Stimulated activated naive B cell treated with anti-CD40 and anti-IgM and Interleukin-4, amounts not matched to agents 10 μg/mL and 1 μg/mL and 100 μg/mL, for 72 hours (primary cell): ENCODE measurements around the gene NUP205.

ENCODE experiments used
- ATAC-seq, 2 donors: fragments of 150-1000 bp; cut with Tn5 transposase; replicated peaks; 2 replicates each; pipeline ENCODE4 v1.10.0; 2021; ENCODE audit warnings: moderate library complexity in 1 of 2
- DNase-seq: peaks from one replicate; pipeline ENCODE4 v3.0.0; 2021
- H3K27ac Mint-ChIP-seq: one replicate; pipeline ENCODE4 v1.8.0; 2022; ENCODE audit warnings: mild to moderate bottlenecking, mixed read lengths
- H3K27me3 Mint-ChIP-seq, 2 donors: one replicate each; pipeline ENCODE4 v1.8.0; 2022; ENCODE audit warnings: mixed read lengths in 2 of 2
- H3K36me3 Mint-ChIP-seq, 2 donors: one replicate each; pipeline ENCODE4 v1.8.0; 2022; ENCODE audit warnings: mixed read lengths in 2 of 2, mild to moderate bottlenecking in 1 of 2
- H3K4me1 Mint-ChIP-seq, 2 donors: one replicate each; pipeline ENCODE4 v1.8.0; 2022; ENCODE audit warnings: mixed read lengths in 2 of 2, mild to moderate bottlenecking in 1 of 2
- H3K4me3 Mint-ChIP-seq, 2 donors: one replicate each; pipeline ENCODE4 v1.8.0; 2022; ENCODE audit warnings: mild to moderate bottlenecking in 2 of 2, mixed read lengths in 2 of 2, moderate library complexity in 1 of 2
- H3K9me3 Mint-ChIP-seq, 2 donors: one replicate each; pipeline ENCODE4 v1.8.0; 2022; ENCODE audit warnings: mixed read lengths in 2 of 2, mild to moderate bottlenecking in 1 of 2

Gene NUP205

DNA sequence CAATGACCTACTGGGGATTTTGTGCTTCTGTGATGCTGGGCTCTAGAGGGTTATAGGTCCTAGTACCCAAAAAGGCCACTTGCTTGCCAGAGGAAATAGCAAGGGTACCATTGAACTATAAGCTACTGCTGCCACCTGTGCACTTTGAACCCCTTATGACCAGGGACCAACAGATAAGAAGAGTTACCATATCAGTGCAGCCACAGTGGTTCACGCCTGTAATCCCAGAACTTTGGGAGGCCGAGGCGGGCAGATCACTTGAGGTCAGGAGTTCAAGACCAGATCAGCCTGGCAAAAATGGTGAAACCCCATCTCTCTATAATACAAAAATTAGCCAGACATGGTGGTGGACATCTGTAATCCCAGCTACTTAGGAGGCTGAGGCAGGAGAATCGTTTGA lies 32.3 kb upstream of the NUP205 start:
- H3K4me1 Mint-ChIP-seq, result no peaks in the 10 kb centered on the region
- DNase-seq (no peak), ATAC-seq (no peak)
- no peak overlapping the region for H3K27ac Mint-ChIP-seq
- peaks cover 1 to 4% of the 10 kb centered on the region in 2 donors for H3K9me3 Mint-ChIP-seq
- H3K4me3 Mint-ChIP-seq, result no peak overlapping the region
- peaks cover 4 to 15% of the 10 kb centered on the region in 2 donors for H3K27me3 Mint-ChIP-seq
- H3K36me3 Mint-ChIP-seq, result peaks cover 0 to 3% of the 10 kb centered on the region in 2 donors

DNA sequence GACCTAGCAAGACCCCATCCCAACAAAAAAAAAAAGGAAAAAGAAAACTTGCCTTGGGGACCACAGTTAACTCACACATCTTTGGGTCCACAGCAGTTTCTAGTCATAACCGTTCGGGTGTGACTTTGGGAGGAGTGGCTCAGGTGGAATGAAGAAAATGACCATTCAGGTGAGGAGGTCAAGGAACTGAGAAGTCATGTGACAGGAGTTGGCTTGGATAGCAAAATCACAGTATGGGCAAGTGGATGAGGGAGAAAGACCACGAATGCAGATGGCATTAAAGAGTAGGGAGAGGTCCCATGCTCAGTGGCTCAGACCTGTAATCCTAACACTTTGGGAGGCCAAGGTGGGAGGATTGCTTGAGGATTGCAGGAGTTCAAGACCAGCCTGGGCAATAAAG lies 30.7 kb upstream of the NUP205 start:
- H3K9me3 Mint-ChIP-seq, result peaks cover under 1 to 4% of the 10 kb centered on the region in 2 donors
- peaks cover 4 to 15% of the 10 kb centered on the region in 2 donors for H3K27me3 Mint-ChIP-seq
- no peak overlapping the region for H3K4me3 Mint-ChIP-seq
- H3K36me3 Mint-ChIP-seq, result peaks cover 0 to 3% of the 10 kb centered on the region in 2 donors
- no peaks in the 10 kb centered on the region for H3K4me1 Mint-ChIP-seq
- no peak overlapping the region for H3K27ac Mint-ChIP-seq
- ATAC-seq, result no peak
- no peak for DNase-seq

- Mint-ChIP-seq H3K27ac (no peak overlapping the region), H3K36me3 (no peaks in the 10 kb centered on the region), H3K4me3 (no peak overlapping the region), H3K4me1 (no peaks in the 10 kb centered on the region), H3K27me3 (no peaks in the 10 kb centered on the region), H3K9me3 (no peaks in the 10 kb centered on the region)
- ATAC-seq (no peak), DNase-seq (no peak)
Observed at GRCh38 chr7:135536150-135536549, 21.6 kb upstream of the NUP205 start.

GRCh38 chr7:135537453-135537852 lies 20.3 kb upstream of the NUP205 start:
- no peak for DNase-seq
- ATAC-seq, result no peak
- Mint-ChIP-seq H3K27ac (no peak overlapping the region), H3K36me3 (no peaks in the 10 kb centered on the region), H3K4me3 (no peak overlapping the region), H3K9me3 (no peaks in the 10 kb centered on the region), H3K27me3 (no peaks in the 10 kb centered on the region), H3K4me1 (no peaks in the 10 kb centered on the region)

DNA sequence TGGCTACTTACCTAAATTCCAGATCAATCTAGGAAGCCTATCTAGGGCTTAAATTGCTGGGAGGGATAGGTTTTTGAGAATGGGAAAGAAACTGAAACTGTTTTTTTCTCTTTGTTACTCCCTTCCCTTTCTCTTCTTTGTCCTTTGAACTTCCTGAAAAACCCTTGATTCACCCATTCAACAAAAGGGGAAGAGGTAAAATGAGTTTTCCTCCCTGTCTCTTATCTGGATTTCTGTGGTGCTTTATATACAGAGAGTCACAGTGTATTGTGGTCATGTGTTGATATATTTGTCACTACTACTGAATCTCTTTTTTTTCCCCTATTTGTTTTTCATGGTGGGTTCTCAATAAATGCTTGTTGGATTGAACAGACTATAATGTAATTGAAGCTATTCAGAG lies 19.8 kb upstream of the NUP205 start:
- no peak overlapping the region for H3K27ac Mint-ChIP-seq
- no peaks in the 10 kb centered on the region for H3K9me3 Mint-ChIP-seq
- H3K36me3 Mint-ChIP-seq, result no peaks in the 10 kb centered on the region
- H3K4me3 Mint-ChIP-seq, result no peak overlapping the region
- DNase-seq, result no peak
- no peak for ATAC-seq
- H3K27me3 Mint-ChIP-seq, result no peaks in the 10 kb centered on the region
- H3K4me1 Mint-ChIP-seq, result no peaks in the 10 kb centered on the region

DNA sequence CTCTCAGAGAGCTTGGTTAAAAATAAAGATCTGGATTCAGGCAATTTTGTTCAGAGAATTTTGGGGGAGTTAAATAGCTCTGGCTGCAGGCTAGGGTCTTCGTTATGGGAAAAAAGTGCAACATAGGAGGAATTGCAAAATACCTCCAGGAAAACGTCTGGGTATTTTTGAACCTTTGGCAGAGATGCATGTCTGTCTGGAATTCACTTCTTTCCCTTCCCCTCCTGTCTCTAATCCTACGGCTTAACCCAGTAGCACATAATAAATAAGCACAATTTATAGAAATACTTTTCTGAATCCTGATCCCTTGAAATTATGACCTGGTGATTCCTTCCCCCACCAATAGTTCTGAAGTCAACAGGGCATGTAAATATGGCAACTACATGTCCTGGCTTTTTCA lies 19.3 kb upstream of the NUP205 start:
- H3K27ac Mint-ChIP-seq, result no peak overlapping the region
- no peaks in the 10 kb centered on the region for H3K9me3 Mint-ChIP-seq
- no peak for ATAC-seq
- no peaks in the 10 kb centered on the region for H3K36me3 Mint-ChIP-seq
- H3K4me1 Mint-ChIP-seq, result no peaks in the 10 kb centered on the region
- H3K4me3 Mint-ChIP-seq, result no peak overlapping the region
- H3K27me3 Mint-ChIP-seq, result no peaks in the 10 kb centered on the region
- no peak for DNase-seq

DNA sequence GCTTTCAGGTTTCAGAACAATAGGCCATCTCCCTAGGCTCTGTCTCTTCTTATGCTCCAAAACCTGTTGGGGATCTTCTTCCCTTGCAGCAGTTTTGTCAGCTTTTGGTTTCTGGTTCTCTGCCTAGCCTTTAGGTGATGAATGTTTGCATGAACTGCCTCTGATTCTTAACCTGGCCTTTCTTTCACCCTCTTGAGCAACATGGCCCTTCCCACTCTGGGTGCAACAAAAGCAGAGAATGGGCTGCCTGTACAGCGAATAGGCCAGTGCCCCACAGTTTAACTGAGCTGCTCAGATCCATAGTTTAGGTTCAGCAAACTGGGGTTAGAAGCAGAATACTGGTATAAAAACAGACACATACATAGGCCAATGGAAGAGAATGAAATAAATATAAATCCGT lies 18.1 kb upstream of the NUP205 start:
- H3K9me3 Mint-ChIP-seq, result no peaks in the 10 kb centered on the region
- no peaks in the 10 kb centered on the region for H3K36me3 Mint-ChIP-seq
- DNase-seq (no peak), ATAC-seq (no peak)
- H3K27me3 Mint-ChIP-seq, result no peaks in the 10 kb centered on the region
- H3K27ac Mint-ChIP-seq, result no peak overlapping the region
- no peak overlapping the region for H3K4me3 Mint-ChIP-seq
- H3K4me1 Mint-ChIP-seq, result no peaks in the 10 kb centered on the region

DNA sequence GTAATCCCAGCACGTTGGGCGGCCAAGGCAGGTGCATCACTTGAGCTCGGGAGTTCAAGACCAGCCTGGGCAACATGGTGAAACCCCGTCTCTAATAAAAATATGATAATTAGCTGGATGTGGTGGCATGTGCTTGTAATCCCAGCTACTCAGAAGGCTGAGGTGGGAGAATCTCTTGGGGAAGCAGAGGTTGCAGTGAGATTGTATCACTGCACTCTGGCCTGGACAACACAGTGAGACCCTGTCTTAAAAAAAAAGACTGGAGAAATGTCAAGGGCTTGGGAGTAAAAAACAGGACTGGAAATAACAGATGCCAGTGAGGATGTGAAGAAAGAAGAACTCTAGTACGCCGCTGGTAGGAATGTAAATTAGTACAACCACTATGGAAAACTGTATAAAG lies 16.7 kb upstream of the NUP205 start:
- H3K27ac Mint-ChIP-seq, result no peak overlapping the region
- no peaks in the 10 kb centered on the region for H3K4me1 Mint-ChIP-seq
- DNase-seq, result no peak
- H3K4me3 Mint-ChIP-seq, result no peak overlapping the region
- H3K9me3 Mint-ChIP-seq, result no peaks in the 10 kb centered on the region
- ATAC-seq, result no peak
- no peaks in the 10 kb centered on the region for H3K36me3 Mint-ChIP-seq
- no peaks in the 10 kb centered on the region for H3K27me3 Mint-ChIP-seq

DNA sequence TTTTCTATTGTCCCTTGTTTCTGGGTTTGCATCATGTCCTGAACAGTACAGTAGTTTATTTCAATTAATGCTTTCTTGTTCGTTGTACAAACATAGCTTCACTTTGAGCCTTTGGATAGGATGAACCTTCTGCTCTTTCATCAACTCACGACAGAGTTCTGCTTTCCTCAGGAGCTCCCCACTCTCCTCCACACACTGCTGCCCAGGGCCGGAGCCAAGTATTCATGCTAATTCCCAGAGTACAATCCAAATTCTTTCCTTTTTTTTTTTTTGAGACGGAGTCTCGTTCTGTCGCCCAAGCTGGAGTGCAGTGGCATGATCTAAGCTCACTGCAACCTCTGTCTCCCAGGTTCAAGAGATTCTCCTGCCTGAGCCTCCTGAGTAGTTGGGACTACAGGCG lies 7.5 kb upstream of the NUP205 start:
- Mint-ChIP-seq H3K27me3 (peaks cover 14 to 22% of the 10 kb centered on the region in 2 donors), H3K4me3 (no peak overlapping the region), H3K36me3 (no peaks in the 10 kb centered on the region), H3K4me1 (no peaks in the 10 kb centered on the region), H3K27ac (no peak overlapping the region), H3K9me3 (no peaks in the 10 kb centered on the region)
- ATAC-seq (no peak), DNase-seq (no peak)

DNA sequence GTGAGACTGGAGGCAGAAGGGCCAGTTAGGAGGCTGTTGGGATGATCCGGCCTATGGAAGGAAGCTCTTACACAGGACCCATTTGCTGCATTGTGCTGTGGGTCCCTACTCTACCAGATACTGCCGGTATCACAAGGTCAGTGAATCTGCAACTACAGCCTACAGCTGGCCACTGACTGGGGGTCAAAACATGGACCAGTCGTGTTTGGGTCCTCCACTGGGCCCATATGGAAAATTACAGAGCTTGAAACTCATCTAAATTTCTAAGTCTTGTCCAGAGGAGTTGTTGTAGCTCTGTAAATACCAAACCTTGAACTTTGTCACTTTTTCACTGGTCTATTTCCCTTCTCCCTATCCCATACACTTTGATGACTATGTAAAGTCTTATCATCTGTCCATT lies 5.6 kb upstream of the NUP205 start:
- no peaks in the 10 kb centered on the region for H3K4me1 Mint-ChIP-seq
- H3K27me3 Mint-ChIP-seq, result peaks cover 11 to 22% of the 10 kb centered on the region in 2 donors
- ATAC-seq (no peak), DNase-seq (no peak)
- H3K9me3 Mint-ChIP-seq, result no peaks in the 10 kb centered on the region
- H3K27ac Mint-ChIP-seq, result no peak overlapping the region
- H3K4me3 Mint-ChIP-seq, result no peak overlapping the region
- H3K36me3 Mint-ChIP-seq, result no peaks in the 10 kb centered on the region

- peaks cover 6 to 15% of the 10 kb centered on the region in 2 donors for H3K27me3 Mint-ChIP-seq
- H3K4me3 Mint-ChIP-seq, result no peak overlapping the region
- DNase-seq (no peak), ATAC-seq (no peak)
- no peaks in the 10 kb centered on the region for H3K36me3 Mint-ChIP-seq
- no peaks in the 10 kb centered on the region for H3K9me3 Mint-ChIP-seq
- no peaks in the 10 kb centered on the region for H3K4me1 Mint-ChIP-seq
- H3K27ac Mint-ChIP-seq, result no peak overlapping the region
Observed at GRCh38 chr7:135553346-135553745, 4.4 kb upstream of the NUP205 start.

- Mint-ChIP-seq H3K36me3 (peaks cover 7 to 10% of the 10 kb centered on the region in 2 donors), H3K9me3 (no peaks in the 10 kb centered on the region), H3K27me3 (no peaks in the 10 kb centered on the region), H3K4me1 (peaks cover 13 to 27% of the 10 kb centered on the region in 2 donors), H3K4me3 (no peak overlapping the region), H3K27ac (no peak overlapping the region)
- peak; percentile 62 for DNase-seq
- peak; percentile 77 to 78 for ATAC-seq
Observed at GRCh38 chr7:135558337-135558767, 635 bp downstream of the NUP205 start.

DNA sequence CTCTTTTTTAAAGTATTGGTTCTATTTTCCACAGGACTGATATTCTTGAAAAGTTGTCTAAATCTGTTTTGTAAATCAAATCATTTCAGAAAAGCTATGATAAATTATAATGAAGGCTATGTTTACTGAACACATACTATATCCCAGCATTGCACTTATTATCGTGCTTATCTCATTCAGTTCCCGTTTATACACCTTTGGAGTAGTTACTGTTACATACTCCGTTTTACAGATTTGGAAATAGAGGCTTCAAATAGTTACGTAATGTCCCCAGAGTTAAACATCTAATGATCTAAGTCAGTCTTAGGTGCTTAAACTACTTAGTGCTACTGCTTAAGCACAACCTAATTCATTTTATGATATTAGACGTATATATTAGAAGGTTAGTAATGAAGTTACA lies 1.2 kb downstream of the NUP205 start:
- ATAC-seq (no peak), DNase-seq (no peak)
- peaks cover 7 to 10% of the 10 kb centered on the region in 2 donors for H3K36me3 Mint-ChIP-seq
- no peaks in the 10 kb centered on the region for H3K9me3 Mint-ChIP-seq
- no peak overlapping the region for H3K27ac Mint-ChIP-seq
- H3K27me3 Mint-ChIP-seq, result no peaks in the 10 kb centered on the region
- H3K4me3 Mint-ChIP-seq, result no peak overlapping the region
- peaks cover 13 to 27% of the 10 kb centered on the region in 2 donors for H3K4me1 Mint-ChIP-seq

GRCh38 chr7:135560631-135561030 lies 2.9 kb downstream of the NUP205 start:
- Mint-ChIP-seq H3K27ac (no peak overlapping the region), H3K4me1 (peaks cover 13 to 40% of the 10 kb centered on the region in 2 donors), H3K27me3 (no peaks in the 10 kb centered on the region), H3K4me3 (no peak overlapping the region), H3K36me3 (peaks cover 11 to 13% of the 10 kb centered on the region in 2 donors), H3K9me3 (no peaks in the 10 kb centered on the region)
- DNase-seq (no peak), ATAC-seq (no peak)

- Mint-ChIP-seq H3K9me3 (no peaks in the 10 kb centered on the region), H3K27ac (no peak overlapping the region), H3K4me1 (peaks cover 13 to 42% of the 10 kb centered on the region in 2 donors), H3K27me3 (no peaks in the 10 kb centered on the region), H3K4me3 (no peak overlapping the region), H3K36me3 (peaks cover 16 to 22% of the 10 kb centered on the region in 2 donors)
- ATAC-seq (no peak), DNase-seq (no peak)
Observed at GRCh38 chr7:135562720-135563119, 5.0 kb downstream of the NUP205 start.

GRCh38 chr7:135571834-135572233 lies 14.1 kb downstream of the NUP205 start:
- H3K4me3 Mint-ChIP-seq, result no peak overlapping the region
- ATAC-seq (no peak), DNase-seq (no peak)
- peaks cover 26 to 44% of the 10 kb centered on the region in 2 donors for H3K36me3 Mint-ChIP-seq
- H3K27ac Mint-ChIP-seq, result no peak overlapping the region
- H3K9me3 Mint-ChIP-seq, result peaks cover 4 to 5% of the 10 kb centered on the region in 2 donors
- no peaks in the 10 kb centered on the region for H3K27me3 Mint-ChIP-seq
- H3K4me1 Mint-ChIP-seq, result peaks cover 10 to 17% of the 10 kb centered on the region in 2 donors
